Panc1 (cell line): ENCODE results near the gene NTRK1.

Experiments used
- POLR2AphosphoS5 ChIP-seq: IDR thresholded peaks from 2 replicates; pipeline ENCODE4 v1.6.1; 2012; ENCODE audit warnings: mild to moderate bottlenecking, low read depth, low read length, moderate library complexity
- SIN3A ChIP-seq: IDR thresholded peaks from 2 replicates; pipeline ENCODE4 v1.6.1; 2012; ENCODE audit warnings: low read depth, mild to moderate bottlenecking, low read length, moderate library complexity, borderline replicate concordance; ENCODE audit not compliant: insufficient read depth
- TCF7L2 ChIP-seq: IDR thresholded peaks from 2 replicates; pipeline ENCODE4 v1.6.1; 2011; ENCODE audit warnings: mild to moderate bottlenecking, low read depth, low read length, inconsistent platforms
- TF ChIP-seq, protein P1 (sequence below): fragments of 450-650 bp; IDR thresholded peaks from 2 replicates; pipeline ENCODE4 v1.5.1; 2017; ENCODE audit warnings: mild to moderate bottlenecking
- TF ChIP-seq, protein P2 (sequence below), 2 experiments: IDR thresholded peaks; 2 replicates each; pipeline ENCODE4 v1.6.1; 2011 to 2012; ENCODE audit warnings: low read depth in 2 of 2, control low read depth in 1 of 2, low read length in 1 of 2, mild to moderate bottlenecking in 1 of 2, moderate library complexity in 1 of 2; ENCODE audit not compliant: insufficient read depth in 1 of 2

DNA sequence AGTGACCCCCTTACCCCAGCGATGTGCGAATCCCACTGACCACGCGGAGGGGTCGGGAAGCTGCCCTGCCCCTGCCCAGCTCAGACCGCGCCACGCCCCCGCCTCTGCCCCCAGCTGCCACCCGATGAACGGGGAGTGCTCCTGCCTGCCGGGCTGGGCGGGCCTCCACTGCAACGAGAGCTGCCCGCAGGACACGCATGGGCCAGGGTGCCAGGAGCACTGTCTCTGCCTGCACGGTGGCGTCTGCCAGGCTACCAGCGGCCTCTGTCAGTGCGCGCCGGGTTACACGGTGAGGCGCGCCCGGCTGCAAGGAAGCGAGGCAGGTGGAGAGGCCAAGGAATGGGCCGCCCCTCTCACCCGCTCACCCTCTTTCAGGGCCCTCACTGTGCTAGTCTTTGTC lies 47.9 kb downstream of the NTRK1 start:
- TF ChIP-seq, protein P1, sequence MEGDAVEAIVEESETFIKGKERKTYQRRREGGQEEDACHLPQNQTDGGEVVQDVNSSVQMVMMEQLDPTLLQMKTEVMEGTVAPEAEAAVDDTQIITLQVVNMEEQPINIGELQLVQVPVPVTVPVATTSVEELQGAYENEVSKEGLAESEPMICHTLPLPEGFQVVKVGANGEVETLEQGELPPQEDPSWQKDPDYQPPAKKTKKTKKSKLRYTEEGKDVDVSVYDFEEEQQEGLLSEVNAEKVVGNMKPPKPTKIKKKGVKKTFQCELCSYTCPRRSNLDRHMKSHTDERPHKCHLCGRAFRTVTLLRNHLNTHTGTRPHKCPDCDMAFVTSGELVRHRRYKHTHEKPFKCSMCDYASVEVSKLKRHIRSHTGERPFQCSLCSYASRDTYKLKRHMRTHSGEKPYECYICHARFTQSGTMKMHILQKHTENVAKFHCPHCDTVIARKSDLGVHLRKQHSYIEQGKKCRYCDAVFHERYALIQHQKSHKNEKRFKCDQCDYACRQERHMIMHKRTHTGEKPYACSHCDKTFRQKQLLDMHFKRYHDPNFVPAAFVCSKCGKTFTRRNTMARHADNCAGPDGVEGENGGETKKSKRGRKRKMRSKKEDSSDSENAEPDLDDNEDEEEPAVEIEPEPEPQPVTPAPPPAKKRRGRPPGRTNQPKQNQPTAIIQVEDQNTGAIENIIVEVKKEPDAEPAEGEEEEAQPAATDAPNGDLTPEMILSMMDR, result no peak
- TF ChIP-seq, protein P2, sequence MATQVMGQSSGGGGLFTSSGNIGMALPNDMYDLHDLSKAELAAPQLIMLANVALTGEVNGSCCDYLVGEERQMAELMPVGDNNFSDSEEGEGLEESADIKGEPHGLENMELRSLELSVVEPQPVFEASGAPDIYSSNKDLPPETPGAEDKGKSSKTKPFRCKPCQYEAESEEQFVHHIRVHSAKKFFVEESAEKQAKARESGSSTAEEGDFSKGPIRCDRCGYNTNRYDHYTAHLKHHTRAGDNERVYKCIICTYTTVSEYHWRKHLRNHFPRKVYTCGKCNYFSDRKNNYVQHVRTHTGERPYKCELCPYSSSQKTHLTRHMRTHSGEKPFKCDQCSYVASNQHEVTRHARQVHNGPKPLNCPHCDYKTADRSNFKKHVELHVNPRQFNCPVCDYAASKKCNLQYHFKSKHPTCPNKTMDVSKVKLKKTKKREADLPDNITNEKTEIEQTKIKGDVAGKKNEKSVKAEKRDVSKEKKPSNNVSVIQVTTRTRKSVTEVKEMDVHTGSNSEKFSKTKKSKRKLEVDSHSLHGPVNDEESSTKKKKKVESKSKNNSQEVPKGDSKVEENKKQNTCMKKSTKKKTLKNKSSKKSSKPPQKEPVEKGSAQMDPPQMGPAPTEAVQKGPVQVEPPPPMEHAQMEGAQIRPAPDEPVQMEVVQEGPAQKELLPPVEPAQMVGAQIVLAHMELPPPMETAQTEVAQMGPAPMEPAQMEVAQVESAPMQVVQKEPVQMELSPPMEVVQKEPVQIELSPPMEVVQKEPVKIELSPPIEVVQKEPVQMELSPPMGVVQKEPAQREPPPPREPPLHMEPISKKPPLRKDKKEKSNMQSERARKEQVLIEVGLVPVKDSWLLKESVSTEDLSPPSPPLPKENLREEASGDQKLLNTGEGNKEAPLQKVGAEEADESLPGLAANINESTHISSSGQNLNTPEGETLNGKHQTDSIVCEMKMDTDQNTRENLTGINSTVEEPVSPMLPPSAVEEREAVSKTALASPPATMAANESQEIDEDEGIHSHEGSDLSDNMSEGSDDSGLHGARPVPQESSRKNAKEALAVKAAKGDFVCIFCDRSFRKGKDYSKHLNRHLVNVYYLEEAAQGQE (IDR thresholded peaks at IDR 0.05; ENCODE audit: insufficient read depth in 1 of 2, low read depth in 2 of 2, low read length in 1 of 2), result no peak
- TF ChIP-seq POLR2AphosphoS5, result no peak
- TF ChIP-seq TCF7L2, result no peak
- no peak for TF ChIP-seq SIN3A
